DMS53 treated with DMSO at 0.1 percent for 48 hours (cell line): Measurements from ENCODE around the gene GNAO1.

Source experiments
- DNase-seq: peaks from one replicate; lab custom pipeline; 2025; ENCODE audit not compliant: unreplicated experiment; lab: John Stamatoyannopoulos, UW

The GNAO1 gene

GRCh38 chr16:56263711-56264608 is 72.7 kb downstream of the GNAO1 start:
- DNase-seq, result no peak

DNA sequence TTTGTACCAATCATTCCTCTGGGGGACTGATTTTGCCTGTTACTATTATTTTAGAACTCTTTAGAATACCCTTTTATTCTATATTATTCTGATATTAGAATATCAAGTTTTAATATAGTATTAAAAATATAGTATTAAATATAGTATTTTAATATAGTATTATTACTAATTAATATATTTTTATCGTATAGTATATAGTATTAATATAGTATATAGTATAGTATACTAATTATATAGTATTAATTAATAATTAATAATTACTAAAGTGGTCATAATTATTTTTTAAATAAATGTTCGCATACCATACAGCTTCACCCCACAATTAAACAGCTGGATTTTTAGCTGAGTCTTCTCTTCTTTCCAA is 73.3 kb downstream of the GNAO1 start:
- no peak for DNase-seq

- no peak for DNase-seq
Observed at GRCh38 chr16:56265184-56265583, 73.9 kb downstream of the GNAO1 start.

DNA sequence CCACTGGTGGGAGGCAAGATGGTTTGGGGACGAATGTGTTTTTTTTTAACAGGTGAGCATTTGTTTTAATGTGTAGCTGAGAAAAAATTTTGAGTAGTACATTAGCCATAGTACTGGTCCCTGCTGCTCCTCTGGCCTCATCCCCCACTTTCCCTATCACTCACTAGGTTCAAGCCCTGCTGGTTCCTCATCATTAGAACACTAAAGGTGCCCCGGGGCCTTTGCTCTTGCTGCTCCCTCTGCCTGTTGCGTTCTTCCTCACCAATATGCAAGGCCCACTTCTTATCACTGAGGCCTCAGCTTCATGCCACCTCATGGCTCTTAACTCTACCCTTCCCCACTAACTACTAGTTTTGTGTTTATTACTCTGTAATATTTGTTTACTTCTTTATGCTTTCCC is 74.5 kb downstream of the GNAO1 start:
- DNase-seq, result no peak

GRCh38 chr16:56266641-56267607 is 75.6 kb downstream of the GNAO1 start:
- no peak for DNase-seq

DNA sequence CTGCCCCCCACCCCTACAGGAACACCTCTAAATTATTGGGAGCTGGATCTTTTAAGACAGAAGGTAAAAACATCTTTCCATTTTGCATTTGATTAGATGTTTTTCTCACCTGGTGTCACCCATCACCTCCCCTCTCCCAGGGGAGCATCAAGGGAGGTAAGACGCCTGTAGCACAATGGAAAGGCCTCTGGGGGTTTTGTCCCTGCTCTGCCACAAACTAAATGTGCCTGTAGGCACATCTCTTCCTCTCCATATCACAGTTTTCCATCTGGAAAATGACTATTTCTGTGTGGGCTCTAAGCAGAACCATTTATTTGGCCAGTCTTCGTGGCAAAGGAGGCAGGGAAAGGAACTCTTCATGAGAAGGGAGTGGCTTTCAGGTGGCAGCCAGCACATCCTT is 76.6 kb downstream of the GNAO1 start:
- DNase-seq, result no peak

GRCh38 chr16:56268799-56269198 is 77.5 kb downstream of the GNAO1 start:
- DNase-seq, result no peak

DNA sequence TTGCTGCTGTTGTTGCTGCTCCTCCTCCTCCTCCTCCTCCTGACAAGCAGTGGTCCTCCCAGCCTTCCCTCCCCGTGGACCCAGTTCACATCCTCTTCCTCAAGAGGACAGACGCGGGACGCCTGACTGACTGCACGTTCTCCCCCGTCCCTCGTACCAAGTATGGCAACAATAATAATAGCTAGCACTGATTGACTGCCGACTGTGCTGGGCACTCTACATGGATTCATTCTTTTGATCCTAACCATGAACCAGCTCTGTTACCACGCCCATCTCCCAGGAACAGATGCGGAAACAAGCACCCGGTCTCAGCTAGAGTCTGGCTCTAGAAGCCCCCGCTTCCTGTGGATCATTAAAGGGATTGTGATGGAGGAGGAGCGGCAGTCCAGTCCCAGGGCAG is 78.0 kb downstream of the GNAO1 start:
- no peak for DNase-seq

- DNase-seq, result peak; percentile 67
Observed at GRCh38 chr16:56269811-56270684, 78.8 kb downstream of the GNAO1 start.

DNA sequence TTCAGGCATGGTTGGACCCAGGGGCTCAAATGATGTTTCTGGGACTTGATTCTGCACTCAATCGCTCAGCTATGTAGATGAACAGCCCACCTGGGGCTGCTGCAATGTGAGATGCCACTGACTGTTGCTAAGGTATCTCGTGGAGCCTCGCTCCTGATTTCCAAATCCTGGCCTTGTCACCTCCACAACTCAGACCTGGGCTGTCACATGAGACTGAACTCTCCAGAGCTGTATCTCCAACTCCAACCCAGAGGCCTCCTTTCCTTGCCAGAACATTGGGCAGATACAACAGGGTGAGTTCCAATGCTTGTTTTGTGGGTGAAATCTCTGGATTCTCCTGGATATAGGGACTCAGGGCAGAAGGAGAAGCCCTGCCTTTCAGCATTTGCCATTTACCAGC is 79.5 kb downstream of the GNAO1 start:
- no peak for DNase-seq

DNA sequence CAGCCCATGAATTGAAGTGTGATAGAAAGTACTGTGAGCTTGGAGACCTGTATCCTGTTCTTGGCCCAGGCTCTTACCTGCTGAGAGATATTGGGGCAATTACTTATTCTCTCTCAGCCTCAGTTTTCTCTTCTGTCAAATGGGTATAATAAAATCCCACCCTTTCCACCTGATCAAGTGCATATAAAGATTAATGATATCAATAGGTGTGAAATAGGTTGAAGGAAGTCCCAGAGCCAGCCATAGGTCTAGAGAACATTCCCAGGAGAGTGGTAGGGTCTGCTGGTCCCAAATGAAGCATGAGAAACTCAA is 81.2 kb downstream of the GNAO1 start:
- no peak for DNase-seq

DNA sequence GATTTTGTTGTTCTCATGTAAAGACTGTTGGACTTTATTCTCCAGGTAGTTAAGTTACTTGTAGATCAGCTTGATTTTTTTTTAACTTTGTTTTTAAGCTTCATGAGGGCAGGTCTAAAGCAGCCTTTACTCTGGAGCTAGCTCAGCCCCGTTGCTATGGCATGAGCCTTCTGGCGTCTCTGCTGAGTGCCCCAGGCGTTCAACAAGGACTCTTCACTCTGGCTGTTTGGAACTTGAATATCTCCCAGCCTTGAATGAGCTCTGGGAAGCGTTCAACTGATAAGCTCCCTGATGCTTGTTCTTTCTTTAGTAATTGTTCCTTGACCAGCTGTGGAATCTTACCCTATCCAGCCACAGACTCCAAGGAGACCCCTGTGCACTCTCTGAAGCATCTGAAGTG is 82.3 kb downstream of the GNAO1 start:
- DNase-seq, result no peak

DNA sequence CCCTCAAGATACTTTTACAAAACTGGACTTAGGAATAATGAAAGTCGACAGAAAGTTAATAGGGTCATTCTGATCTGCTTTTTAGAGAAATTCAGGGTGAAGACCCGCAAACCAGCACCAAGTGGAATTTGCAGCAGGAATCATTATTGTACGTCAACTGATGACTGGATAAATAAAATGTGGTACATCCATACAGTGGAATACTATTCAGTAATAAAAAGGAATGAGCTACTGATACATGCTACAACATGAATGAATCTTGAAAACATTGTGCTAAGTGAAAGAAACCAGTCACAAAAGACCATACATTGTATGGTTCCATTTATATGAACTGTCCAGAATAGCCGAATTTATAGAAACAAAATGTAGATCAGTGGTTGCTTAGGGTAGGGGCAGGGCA is 83.1 kb downstream of the GNAO1 start:
- no peak for DNase-seq

DNA sequence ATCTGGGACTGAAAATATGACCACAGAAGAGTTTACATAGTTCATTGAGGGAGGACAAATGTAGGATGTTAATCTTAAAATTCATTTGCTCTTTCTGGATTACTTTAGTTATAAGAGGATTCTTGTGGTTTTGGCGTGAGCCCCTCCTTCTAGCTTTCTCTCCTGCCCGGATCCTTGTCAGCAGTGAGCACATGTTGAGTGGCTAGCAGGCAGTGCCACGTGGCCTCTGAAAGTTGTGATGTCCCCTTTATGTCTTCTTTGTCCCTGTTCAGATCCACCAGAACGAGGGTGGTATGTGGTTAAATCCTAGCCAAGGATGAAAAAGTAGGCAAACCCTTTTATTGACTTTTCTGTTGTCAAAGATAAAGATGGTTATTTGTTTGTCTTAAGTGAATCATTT is 83.8 kb downstream of the GNAO1 start:
- DNase-seq, result no peak

DNA sequence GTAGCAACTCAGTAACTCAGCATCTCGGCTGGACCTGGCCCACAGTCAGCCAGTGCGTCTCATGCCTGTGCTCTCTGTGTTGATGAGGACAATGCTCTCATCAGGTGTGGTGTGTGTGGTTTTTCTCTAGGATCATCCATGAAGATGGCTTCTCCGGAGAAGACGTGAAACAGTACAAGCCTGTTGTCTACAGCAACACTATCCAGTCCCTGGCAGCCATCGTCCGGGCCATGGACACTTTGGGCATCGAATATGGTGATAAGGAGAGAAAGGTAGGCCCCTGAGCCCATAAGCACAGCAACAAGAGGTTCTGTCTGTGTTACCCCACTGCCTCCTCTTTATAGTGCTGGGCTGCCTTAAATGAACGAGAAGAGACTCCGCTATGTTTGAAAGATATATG is 84.5 kb downstream of the GNAO1 start:
- DNase-seq, result no peak

DNA sequence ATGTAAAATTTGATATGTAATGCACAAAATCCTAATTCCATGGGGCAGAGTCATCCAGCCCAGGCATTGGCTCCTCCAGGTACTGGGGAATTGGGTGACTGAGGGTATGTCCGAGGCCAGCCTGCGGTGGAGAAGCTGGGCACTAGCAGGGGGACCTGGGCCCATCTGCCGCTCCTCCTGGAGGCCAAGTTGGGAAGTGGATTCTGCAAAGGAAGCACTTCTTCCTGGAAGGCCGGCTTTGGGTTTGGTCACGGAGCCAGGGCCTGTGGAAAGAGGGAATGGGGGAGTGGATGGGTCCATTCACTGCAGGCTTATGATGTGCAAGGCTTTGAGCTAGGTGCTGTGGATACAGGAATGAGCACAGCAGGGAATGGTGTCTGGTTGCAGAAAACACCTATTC is 85.8 kb downstream of the GNAO1 start:
- DNase-seq, result no peak

GRCh38 chr16:56278196-56278855 is 87.0 kb downstream of the GNAO1 start:
- no peak for DNase-seq

DNA sequence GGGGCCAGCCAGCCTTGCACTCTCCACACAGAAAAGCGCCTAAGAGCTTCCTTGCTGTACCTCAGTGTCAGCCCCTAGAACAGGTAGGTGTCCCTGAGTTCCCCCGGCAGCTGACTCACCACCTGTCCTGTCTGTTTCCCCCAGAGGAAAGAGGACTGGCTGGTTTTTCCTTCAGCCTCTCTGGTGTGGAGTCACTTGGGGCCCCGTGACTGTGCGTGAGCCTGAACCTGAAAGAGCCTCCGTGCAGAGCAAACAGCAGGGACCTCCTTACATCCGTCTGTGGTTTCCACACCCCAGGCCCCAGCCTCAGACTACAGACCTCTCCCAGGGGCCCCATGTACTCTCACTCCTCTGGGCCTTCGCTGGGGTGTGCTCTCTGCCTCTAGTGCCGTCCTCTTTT is 87.8 kb downstream of the GNAO1 start:
- DNase-seq, result no peak

DNA sequence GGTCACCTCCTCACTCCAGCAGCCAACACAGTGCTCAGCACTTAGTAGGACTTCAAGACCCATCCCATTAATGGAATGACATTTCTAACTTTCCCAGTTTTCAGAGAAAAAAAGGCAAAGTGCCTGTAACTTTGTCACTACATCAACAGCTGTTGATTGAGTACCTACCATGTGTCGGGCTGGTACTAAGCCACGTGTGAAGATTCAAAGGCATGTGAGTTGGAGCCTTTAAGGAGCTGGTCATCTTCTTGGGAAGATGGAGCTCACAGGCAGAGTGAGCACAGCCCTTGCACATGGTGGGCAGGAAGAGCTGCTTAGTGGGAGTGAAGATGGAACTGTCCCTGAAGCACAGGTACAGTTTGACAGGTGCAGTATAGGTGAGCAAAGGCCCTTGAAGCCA is 88.6 kb downstream of the GNAO1 start:
- DNase-seq, result no peak

DNA sequence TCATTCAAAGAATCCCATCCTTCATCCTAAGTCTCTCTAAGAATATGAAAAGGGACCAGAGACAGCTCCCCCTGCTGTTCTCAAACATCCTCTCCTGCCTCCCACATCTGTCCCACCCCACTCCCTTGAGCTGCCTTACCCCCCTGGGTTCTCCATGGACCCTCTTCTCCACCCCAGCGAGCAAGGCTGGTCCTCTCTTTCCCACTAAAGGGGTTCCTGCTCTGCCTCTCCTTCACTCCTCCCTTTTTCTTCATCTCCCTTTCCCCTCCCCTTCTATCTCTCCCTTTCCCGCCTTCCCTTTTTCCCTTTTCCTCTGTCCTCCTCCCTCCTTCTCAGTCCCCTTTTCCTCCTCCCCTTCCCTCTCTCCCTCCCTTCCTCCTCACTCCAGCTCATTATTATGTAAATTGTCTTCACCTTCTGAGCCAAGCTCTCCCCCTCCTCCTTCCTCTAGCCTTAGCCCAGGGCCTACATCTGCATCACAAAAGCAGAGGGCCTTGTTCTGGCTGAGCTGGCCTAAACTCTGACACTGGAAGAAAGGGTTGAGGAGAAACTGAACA is 90.0 kb downstream of the GNAO1 start:
- no peak for DNase-seq
